Breast epithelium (tissue), 3 donors: ENCODE results near the gene GPER1.

Experiments used
- CTCF ChIP-seq, 3 donors: fragments of 450-650 bp; IDR thresholded peaks; one replicate each; pipeline ENCODE4 v1.5.1; 2016 to 2017; ENCODE audit warnings: antibody characterized with exemption in 3 of 3, mild to moderate bottlenecking in 3 of 3, moderate library complexity in 3 of 3
- POLR2AphosphoS5 ChIP-seq, 3 donors: sonication (generic); formaldehyde crosslinking; IDR thresholded peaks; one replicate each; pipeline ENCODE4 v1.6.1; 2017; ENCODE audit warnings: antibody characterized with exemption in 3 of 3

- no peak for TF ChIP-seq POLR2AphosphoS5 (IDR thresholded peaks at IDR 0.05)
- no peak for TF ChIP-seq CTCF (IDR thresholded peaks at IDR 0.05)
These were observed 8.4 kb upstream of the GPER1 start for GRCh38 chr7:1079546-1079945.
